Fibroblast of skin of abdomen (primary cell): ENCODE data around the gene NDUFS8.

Experiments
- DNase-seq: peaks from one replicate; pipeline ENCODE4 v3.0.0-alpha.2; 2013

The NDUFS8 gene

DNA sequence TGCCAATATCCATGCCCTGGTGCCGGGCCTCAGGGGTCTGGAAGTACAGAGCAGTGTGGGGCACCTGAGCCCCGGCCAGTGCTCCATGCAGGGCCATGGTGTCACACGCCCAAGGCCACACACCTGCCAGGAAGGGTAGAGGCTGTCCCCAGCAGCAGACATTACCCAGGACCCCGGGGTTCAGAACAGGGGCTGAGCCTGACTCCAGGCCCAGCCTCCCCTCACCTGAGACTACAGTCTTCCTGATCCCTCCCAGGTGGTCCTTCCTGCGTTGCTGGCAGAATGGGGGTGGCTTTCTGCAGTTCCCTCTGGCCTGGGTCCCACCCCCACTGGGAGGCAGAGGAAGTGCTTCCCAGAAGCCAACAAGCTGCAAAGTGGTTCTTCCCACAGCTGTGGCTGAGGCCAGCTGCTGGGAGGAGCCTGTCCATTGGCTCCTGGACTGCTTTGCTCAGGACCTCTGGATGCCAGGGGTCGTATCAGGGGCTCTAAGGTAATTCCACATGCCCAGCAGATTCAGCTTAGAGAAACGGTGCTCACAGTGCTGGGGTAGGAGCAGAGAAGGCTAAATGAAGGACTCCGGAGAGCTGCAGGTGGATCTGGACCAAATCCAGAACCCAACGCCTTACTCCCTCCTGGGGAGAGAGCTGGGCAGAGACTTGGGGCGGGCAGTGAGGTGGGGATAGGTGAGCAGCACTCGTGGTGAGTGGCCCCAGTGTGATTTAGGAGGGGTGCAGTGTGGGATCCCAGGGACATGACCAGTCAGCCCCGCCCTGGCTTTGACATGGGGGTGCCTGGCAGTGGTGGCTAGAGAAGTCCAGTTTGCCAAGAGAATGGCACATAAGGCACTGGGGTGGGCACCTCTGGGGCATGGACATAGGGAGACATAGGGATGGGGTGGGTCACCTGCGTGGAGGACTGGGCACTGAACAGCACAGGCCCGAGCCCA lies 21.0 kb downstream of the NDUFS8 start:
- DNase-seq: no peak

DNA sequence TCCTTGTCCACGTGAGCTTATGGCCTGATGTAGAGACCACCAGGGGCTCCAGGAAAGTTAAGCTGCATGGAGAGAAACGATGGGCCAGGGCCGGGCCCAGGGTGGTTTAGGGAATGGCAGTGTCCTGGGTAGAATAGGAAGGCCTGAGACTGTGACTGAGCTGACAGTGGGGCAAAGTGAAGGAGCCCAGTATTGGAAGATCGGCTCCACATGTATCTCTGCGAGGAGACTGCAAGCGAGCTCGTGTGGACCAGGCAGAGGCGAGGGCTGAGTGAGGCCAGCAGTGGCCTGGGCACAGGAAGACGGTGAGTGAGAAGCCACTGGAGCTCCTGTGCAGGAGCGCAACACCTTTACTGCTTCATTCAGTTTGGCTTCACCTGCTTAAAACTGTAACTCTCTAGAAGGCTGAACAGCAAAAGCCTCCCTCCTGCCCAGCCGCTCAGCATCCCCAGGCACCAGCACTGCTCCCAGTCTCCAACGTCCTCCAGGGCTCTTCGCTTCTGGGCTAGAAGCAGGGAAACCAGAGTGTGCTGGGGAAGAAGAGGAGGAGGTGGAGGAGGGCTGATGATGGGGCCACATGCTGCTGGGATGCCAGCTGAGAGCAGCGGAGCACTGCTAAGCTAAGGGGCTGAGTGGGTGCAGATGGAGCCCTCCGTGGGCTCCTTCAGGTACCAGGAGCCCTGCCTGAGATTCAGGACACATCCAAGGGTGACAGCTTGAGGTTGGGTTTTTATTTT lies 21.8 kb downstream of the NDUFS8 start:
- DNase-seq: no peak

DNA sequence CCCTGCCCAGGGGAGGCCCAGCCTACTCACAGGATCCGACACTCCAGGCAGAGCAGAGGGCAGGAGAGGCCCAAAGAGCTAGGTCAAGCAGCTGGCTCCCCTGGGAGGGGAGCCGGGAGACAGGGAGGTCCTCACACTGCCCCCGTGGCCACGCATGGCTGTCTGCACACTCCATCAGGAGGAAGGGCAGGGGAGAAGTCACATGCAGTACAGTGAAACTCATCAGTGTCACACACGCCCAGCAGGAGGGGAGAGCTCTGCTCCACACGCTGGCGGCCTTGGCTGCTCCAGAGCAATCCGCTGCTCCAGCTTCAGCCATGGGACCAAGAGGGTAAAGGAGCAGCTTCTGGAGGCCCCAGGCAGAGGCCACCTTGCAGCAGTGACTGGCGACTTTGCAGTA lies 22.6 kb downstream of the NDUFS8 start:
- DNase-seq: no peak

GRCh38 chr11:68053981-68054812 lies 23.7 kb downstream of the NDUFS8 start:
- no peak for DNase-seq

- DNase-seq: no peak
These were observed 26.1 kb downstream of the NDUFS8 start for GRCh38 chr11:68056317-68057285.

GRCh38 chr11:68057807-68058206 lies 27.3 kb downstream of the NDUFS8 start:
- no peak for DNase-seq

- DNase-seq: no peak
These were observed 31.0 kb downstream of the NDUFS8 start for GRCh38 chr11:68061508-68061907.

- no peak for DNase-seq
These were observed 34.4 kb downstream of the NDUFS8 start for GRCh38 chr11:68064926-68065325.

GRCh38 chr11:68065841-68066240 lies 35.4 kb downstream of the NDUFS8 start:
- no peak for DNase-seq

- no peak for DNase-seq
These were observed 36.3 kb downstream of the NDUFS8 start for GRCh38 chr11:68066742-68067141.

DNA sequence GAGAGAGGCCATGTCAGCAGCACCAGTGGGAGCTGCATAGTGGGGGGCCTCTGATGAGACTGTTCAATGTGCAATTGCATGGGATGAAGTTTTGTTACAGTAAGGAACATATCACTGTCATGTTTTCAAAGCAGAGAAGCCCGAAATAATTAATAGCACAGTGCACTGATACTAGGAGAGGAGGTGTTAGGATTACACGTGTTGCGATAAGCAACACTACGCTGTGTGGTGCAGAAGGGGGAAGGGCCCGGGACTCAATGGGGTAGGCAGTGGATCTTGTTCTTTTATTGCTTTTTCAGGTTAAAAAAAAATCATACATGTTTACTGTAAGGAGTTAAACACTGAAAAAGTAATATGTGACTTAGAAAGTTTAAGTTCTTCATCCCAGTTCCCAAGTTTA lies 37.5 kb downstream of the NDUFS8 start:
- DNase-seq: no peak

GRCh38 chr11:68071281-68072048 lies 41.0 kb downstream of the NDUFS8 start:
- no peak for DNase-seq

DNA sequence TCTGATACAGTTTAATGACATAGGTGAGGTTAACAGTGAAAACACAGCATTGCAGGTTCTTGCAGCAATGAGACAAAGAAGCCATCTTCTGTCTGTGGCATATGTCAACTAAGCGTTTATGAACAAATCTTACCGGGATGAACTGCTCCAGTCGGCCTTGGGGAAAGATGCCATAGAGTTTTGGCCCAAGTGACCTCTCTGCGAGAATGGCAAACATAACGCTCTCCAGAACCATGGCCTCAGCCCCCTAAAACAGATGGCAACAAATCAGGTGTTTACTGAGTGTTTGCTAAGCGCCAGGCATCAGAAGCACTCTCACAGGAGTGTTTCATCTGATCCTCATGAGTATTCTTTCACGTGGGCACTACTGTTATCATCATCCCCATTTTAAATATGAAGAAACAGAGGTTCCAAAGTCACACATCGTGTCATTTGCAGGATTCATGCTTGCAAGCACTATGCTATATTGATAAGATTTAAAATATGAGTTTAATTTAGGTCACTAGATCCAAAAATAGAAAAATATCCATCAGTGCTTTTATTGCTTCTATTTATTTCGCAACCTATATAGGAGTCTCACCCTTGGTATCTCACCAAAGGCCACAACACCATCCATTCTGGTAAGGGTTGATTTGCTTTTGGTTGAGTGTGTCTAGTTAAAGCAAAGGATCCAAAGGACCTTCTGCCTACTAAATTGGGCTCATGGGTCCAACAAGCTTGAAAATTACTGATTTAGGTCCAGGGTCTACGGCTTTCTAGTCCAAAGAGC lies 44.3 kb downstream of the NDUFS8 start:
- no peak for DNase-seq

DNA sequence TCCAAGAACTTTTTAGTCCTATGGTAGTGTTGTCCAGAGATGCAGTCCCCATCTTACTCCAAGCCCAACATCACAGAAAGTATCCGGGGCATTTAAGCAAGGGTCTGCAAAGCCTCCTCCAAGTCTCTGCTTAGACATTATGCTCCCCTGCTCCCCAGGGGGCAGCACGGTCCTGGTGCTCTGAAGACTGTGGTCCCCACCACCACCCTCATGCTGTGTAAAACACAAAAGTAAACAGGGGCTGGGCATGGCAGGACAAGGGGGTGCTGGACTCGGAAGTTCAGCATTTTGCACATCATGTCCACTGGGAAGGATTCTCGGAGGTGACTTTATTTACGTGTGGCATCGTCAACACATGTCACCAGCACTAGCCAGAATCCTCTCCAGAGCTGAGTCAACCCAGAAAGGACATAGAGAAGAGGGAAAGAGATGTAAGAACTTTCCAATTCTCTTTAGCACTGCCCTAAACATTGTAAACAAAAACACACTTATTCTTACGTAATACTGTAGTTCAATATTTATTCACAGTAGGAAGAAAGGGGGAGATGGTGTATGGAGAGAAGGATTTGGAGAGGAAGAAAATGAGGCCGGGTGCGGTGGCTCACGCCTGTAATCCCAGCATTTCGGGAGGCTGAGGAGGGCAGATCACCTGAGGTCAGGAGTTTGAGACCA lies 46.0 kb downstream of the NDUFS8 start:
- no peak for DNase-seq

GRCh38 chr11:68077617-68078582 lies 47.4 kb downstream of the NDUFS8 start:
- no peak for DNase-seq

GRCh38 chr11:68080860-68081259 lies 50.4 kb downstream of the NDUFS8 start:
- DNase-seq: no peak

DNA sequence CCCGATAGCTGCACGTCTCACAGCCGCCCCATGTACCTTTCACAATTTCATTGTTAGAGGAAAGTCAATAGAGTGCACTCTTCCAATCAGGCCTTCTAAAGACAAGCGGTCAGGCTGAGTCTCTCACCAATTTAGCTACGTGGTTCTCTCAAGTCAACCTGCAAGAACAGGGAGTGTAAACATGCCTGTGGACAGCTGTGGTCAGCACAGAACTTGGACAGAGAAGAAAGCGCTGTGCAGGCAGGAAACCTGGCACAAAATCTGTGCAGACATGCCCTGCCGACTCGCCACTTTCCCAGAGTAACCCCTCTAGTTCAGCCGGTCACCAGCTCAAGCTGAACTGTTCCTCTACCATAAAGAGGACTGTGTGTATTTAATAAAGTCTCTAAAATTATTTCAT lies 51.2 kb downstream of the NDUFS8 start:
- DNase-seq: no peak

- DNase-seq: no peak
These were observed 52.0 kb downstream of the NDUFS8 start for GRCh38 chr11:68082481-68082880.
